ENCODE data around the gene LTA.

LTA gene

GRCh38 chr6:31597006-31597405 is 24.9 kb downstream of the LTA start:
- ATAC-seq: peak; percentile 82
- no peak for TF ChIP-seq ARNTL (CRISPR knock-in tag; IDR thresholded peaks at IDR 0.05; ENCODE audit: borderline replicate concordance, low read depth)
- no peak for TF ChIP-seq ISL1 (CRISPR knock-in tag; IDR thresholded peaks at IDR 0.05)
- no peak for TF ChIP-seq OSR1 (CRISPR knock-in tag; IDR thresholded peaks at IDR 0.05)
- TF ChIP-seq TOX (CRISPR knock-in tag; IDR thresholded peaks at IDR 0.05; ENCODE audit: borderline replicate concordance): no peak
- TF ChIP-seq, protein P1, sequence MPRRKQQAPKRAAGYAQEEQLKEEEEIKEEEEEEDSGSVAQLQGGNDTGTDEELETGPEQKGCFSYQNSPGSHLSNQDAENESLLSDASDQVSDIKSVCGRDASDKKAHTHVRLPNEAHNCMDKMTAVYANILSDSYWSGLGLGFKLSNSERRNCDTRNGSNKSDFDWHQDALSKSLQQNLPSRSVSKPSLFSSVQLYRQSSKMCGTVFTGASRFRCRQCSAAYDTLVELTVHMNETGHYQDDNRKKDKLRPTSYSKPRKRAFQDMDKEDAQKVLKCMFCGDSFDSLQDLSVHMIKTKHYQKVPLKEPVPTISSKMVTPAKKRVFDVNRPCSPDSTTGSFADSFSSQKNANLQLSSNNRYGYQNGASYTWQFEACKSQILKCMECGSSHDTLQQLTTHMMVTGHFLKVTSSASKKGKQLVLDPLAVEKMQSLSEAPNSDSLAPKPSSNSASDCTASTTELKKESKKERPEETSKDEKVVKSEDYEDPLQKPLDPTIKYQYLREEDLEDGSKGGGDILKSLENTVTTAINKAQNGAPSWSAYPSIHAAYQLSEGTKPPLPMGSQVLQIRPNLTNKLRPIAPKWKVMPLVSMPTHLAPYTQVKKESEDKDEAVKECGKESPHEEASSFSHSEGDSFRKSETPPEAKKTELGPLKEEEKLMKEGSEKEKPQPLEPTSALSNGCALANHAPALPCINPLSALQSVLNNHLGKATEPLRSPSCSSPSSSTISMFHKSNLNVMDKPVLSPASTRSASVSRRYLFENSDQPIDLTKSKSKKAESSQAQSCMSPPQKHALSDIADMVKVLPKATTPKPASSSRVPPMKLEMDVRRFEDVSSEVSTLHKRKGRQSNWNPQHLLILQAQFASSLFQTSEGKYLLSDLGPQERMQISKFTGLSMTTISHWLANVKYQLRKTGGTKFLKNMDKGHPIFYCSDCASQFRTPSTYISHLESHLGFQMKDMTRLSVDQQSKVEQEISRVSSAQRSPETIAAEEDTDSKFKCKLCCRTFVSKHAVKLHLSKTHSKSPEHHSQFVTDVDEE (CRISPR knock-in tag; IDR thresholded peaks at IDR 0.05): no peak
- no peak for TF ChIP-seq TCF4 (CRISPR knock-in tag; IDR thresholded peaks at IDR 0.05; ENCODE audit: borderline replicate concordance)
- TF ChIP-seq ZNF70 (CRISPR knock-in tag; IDR thresholded peaks at IDR 0.05): no peak
- no peak for TF ChIP-seq ZNF565 (CRISPR knock-in tag; conservative IDR thresholded peaks at IDR 0.05; ENCODE audit: low read depth)
- TF ChIP-seq ESRRG (CRISPR knock-in tag; IDR thresholded peaks at IDR 0.05): no peak

GRCh38 chr6:31607317-31607716 is 35.2 kb downstream of the LTA start:
- ATAC-seq: no peak
- TF ChIP-seq OSR1 (CRISPR knock-in tag; IDR thresholded peaks at IDR 0.05) (no peak), CSDC2 (CRISPR knock-in tag; IDR thresholded peaks at IDR 0.05) (no peak)
- TF ChIP-seq, protein P2, sequence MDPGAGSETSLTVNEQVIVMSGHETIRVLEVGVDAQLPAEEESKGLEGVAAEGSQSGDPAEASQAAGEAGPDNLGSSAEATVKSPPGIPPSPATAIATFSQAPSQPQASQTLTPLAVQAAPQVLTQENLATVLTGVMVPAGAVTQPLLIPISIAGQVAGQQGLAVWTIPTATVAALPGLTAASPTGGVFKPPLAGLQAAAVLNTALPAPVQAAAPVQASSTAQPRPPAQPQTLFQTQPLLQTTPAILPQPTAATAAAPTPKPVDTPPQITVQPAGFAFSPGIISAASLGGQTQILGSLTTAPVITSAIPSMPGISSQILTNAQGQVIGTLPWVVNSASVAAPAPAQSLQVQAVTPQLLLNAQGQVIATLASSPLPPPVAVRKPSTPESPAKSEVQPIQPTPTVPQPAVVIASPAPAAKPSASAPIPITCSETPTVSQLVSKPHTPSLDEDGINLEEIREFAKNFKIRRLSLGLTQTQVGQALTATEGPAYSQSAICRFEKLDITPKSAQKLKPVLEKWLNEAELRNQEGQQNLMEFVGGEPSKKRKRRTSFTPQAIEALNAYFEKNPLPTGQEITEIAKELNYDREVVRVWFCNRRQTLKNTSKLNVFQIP (CRISPR knock-in tag; IDR thresholded peaks at IDR 0.05; ENCODE audit: borderline replicate concordance, low read depth): no peak
- TF ChIP-seq, protein P1 (CRISPR knock-in tag; IDR thresholded peaks at IDR 0.05): no peak
- TF ChIP-seq, protein P3, sequence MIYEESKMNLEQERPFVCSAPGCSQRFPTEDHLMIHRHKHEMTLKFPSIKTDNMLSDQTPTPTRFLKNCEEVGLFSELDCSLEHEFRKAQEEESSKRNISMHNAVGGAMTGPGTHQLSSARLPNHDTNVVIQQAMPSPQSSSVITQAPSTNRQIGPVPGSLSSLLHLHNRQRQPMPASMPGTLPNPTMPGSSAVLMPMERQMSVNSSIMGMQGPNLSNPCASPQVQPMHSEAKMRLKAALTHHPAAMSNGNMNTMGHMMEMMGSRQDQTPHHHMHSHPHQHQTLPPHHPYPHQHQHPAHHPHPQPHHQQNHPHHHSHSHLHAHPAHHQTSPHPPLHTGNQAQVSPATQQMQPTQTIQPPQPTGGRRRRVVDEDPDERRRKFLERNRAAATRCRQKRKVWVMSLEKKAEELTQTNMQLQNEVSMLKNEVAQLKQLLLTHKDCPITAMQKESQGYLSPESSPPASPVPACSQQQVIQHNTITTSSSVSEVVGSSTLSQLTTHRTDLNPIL (CRISPR knock-in tag; IDR thresholded peaks at IDR 0.05; ENCODE audit: low read depth): no peak

GRCh38 chr6:31609519-31610406 is 37.7 kb downstream of the LTA start:
- no peak for ATAC-seq
- TF ChIP-seq, protein P1 (CRISPR knock-in tag; IDR thresholded peaks at IDR 0.05): no peak
- no peak for TF ChIP-seq ZFP3 (CRISPR knock-in tag; IDR thresholded peaks at IDR 0.05)
- no peak for TF ChIP-seq ESRRG (CRISPR knock-in tag; IDR thresholded peaks at IDR 0.05)
- TF ChIP-seq ZNF8 (CRISPR knock-in tag; IDR thresholded peaks at IDR 0.05): no peak
- TF ChIP-seq BACH2 (CRISPR knock-in tag; IDR thresholded peaks at IDR 0.05; ENCODE audit: borderline replicate concordance): no peak
- TF ChIP-seq SNAI2 (CRISPR knock-in tag; IDR thresholded peaks at IDR 0.05): no peak
- TF ChIP-seq, protein P3 (CRISPR knock-in tag; IDR thresholded peaks at IDR 0.05; ENCODE audit: low read depth): no peak
- TF ChIP-seq RARB (CRISPR knock-in tag; IDR thresholded peaks at IDR 0.05): no peak
- TF ChIP-seq, protein P2 (CRISPR knock-in tag; IDR thresholded peaks at IDR 0.05; ENCODE audit: borderline replicate concordance, low read depth): no peak
- TF ChIP-seq, protein P4, sequence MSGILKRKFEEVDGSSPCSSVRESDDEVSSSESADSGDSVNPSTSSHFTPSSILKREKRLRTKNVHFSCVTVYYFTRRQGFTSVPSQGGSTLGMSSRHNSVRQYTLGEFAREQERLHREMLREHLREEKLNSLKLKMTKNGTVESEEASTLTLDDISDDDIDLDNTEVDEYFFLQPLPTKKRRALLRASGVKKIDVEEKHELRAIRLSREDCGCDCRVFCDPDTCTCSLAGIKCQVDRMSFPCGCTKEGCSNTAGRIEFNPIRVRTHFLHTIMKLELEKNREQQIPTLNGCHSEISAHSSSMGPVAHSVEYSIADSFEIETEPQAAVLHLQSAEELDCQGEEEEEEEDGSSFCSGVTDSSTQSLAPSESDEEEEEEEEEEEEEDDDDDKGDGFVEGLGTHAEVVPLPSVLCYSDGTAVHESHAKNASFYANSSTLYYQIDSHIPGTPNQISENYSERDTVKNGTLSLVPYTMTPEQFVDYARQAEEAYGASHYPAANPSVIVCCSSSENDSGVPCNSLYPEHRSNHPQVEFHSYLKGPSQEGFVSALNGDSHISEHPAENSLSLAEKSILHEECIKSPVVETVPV (CRISPR knock-in tag; IDR thresholded peaks at IDR 0.05): no peak
- no peak for TF ChIP-seq ZFP30 (CRISPR knock-in tag; IDR thresholded peaks at IDR 0.05)
- no peak for TF ChIP-seq ISL1 (CRISPR knock-in tag; IDR thresholded peaks at IDR 0.05)
- no peak for TF ChIP-seq ARNTL (CRISPR knock-in tag; IDR thresholded peaks at IDR 0.05; ENCODE audit: borderline replicate concordance, low read depth)

Measured in SK-N-SH treated with all-trans-retinoic acid at 6 μM for 48 hours (cell line).